Omental fat pad (tissue), 4 donors: ENCODE data around the gene CUTA. TPM values are rescaled to one million over a fixed set of nuclear protein-coding genes. Genes with fewer than 3 reads are reported as not detected.
"Not testable (repeated sequence)": the region's sequence is repeated elsewhere in the genome, so short reads cannot be mapped to it uniquely, and the experiment has no call there.

ENCODE experiments used
- ATAC-seq: fragments of 150-250 bp; one replicate; pipeline ENCODE4 v1.9.1; 2016; ENCODE audit warnings: mild to moderate bottlenecking, moderate library complexity; ENCODE audit not compliant: low FRiP score
- DNase-seq: peaks from one replicate; pipeline ENCODE4 v3.0.0-alpha.2; 2019; ENCODE audit warnings: low spot score
- small RNA-seq: library from RNA; depleted of rRNA; stranded (forward); fragments of <200 nt; gene quantifications from one replicate; pipeline ENCODE3, GENCODE V24; 2016
- total RNA-seq, 4 donors: library from RNA; depleted of rRNA; stranded (reverse); fragments of >200 nt; gene quantifications; one replicate each; pipeline ENCODE4 v1.1.0, GENCODE V29; 2016
- TF ChIP-seq, protein P1 (sequence below), 3 donors: fragments of 450-650 bp; IDR thresholded peaks; one replicate each; pipeline ENCODE4 v1.5.1; 2016 to 2017; ENCODE audit warnings: antibody characterized with exemption in 3 of 3, mild to moderate bottlenecking in 3 of 3, moderate library complexity in 2 of 3

Gene CUTA
- total RNA-seq, 4 donors from 2014 or later, result 57.1 to 107 (median 98.1) TPM

DNA sequence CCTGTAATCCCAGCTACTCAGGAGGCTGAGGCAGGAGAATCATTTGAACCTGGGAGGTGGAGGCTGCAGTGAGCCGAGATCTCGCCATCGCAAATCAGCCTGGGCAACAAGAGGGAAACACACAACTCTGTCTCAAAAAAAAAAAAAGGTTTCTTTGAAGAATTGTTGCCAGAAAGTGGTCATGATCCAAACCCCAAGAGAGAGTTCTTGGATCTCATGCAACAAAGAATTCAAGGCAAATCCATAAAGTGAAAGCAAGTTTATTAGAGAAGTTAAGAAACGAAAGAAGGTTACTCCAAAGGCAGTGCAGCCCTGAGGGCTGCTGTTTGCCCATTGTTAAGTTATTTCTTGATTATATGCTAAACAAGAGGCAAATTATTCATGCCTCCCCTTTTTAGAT lies 40.7 kb downstream of the CUTA start:
- TF ChIP-seq, protein P1, sequence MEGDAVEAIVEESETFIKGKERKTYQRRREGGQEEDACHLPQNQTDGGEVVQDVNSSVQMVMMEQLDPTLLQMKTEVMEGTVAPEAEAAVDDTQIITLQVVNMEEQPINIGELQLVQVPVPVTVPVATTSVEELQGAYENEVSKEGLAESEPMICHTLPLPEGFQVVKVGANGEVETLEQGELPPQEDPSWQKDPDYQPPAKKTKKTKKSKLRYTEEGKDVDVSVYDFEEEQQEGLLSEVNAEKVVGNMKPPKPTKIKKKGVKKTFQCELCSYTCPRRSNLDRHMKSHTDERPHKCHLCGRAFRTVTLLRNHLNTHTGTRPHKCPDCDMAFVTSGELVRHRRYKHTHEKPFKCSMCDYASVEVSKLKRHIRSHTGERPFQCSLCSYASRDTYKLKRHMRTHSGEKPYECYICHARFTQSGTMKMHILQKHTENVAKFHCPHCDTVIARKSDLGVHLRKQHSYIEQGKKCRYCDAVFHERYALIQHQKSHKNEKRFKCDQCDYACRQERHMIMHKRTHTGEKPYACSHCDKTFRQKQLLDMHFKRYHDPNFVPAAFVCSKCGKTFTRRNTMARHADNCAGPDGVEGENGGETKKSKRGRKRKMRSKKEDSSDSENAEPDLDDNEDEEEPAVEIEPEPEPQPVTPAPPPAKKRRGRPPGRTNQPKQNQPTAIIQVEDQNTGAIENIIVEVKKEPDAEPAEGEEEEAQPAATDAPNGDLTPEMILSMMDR (IDR thresholded peaks at IDR 0.05), result no peak
- ATAC-seq, result no peak

DNA sequence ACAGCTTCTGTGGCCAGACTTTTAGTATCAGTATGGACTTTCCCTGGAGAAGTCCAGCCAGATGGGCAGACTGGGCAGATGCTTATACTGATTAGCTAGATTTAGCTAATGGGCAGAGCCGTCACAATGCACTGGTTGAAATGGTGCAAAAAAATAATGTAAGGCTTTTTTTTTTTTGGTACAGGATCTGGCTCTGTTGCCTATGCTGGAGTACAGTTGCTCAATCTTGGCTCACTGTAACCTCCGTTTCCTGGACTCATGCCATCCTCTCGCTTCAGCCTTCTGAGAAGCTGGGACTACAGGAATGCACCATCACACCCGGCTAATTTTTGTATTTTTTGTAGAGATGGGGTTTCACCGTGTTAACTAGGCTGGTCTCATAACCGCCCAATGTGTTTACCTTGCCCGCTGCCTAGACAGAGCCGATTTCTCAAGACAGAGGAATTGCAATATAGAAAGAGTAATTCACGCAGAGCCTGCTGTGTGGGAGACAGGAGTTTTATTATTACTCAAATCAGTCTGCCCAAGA lies 42.7 kb downstream of the CUTA start:
- peak; percentile 68 for ATAC-seq
- no peak for DNase-seq
- TF ChIP-seq, protein P1 (IDR thresholded peaks at IDR 0.05), result no peak

More for the DNA sequence above, 40.7 kb downstream of the CUTA start:
- no peak for DNase-seq

DNA sequence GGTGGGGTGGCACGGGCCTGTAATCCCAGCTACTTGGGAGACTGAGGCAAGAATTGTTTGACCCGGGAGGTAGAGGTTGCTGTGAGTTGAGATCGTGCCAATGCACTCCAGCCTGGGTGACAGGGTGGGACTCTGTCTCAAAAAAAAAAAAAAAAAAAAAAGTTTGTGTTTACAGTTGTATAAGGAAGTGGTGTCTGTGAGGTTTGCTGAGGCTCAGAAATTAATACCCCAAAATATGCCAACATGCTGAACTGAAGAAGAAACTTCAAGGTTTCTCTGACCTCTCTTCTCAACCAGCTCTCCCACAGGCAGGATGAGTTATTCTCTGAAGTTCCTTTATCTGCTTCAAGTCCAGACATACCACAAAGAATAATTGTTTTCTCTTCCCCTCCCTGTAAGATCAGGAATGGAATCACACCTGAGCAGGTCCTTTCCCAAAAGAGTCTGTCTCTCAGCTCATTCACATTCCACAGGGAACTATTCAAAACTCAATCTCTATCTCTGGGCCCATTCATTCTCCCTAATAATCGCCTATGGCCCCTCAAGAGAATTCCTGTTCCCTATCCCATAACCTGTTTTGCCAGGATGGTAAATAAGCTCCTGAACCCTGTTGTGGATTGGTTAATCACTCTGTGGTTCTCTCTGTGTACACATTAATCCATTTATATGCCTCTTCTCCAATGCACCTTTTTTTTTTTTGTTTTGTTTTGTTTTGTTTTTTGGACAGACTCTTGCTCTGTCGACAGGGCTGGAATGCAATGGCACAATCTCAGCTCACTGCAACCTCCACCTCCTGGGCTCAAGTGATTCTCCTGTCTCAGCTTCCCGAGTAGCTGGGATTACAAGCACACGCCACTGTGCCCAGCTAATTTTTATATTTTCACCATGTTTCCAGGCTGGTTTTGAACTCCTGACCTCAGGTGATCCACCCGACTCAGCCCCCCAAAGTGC lies 43.7 kb downstream of the CUTA start:
- TF ChIP-seq, protein P1 (IDR thresholded peaks at IDR 0.05), result no peak
- ATAC-seq, result no peak
- DNase-seq, result no peak

DNA sequence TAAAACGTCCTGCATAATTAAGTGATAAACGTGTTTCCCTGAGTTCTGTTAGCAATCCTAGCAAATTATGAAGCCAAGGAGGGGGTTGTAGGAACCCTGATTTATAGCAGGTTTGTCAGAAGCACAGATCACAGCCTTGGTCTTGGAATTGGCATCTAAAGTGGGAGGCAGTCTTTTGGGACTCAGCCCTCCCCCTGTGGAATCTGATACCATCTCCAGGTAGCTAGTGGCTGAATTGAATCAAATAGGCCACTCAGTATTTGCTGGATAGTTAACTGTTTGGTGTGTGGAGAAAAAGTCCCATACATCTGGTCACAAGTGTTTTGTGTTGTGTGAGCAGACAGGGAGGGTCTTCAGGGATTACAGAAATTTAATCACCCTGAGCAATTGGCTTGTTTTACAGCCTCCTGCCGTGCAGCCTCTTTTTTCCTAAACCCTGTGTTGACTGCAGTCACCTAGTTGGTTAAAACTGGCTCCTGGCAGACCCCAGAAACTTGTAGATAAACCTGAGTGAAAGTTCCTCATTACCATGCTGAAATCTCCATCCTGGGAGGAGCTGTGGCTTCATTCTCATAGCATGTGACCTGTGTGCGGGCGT lies 45.3 kb downstream of the CUTA start:
- DNase-seq (no peak), ATAC-seq (no peak)
- TF ChIP-seq, protein P1 (IDR thresholded peaks at IDR 0.05), result no peak

DNA sequence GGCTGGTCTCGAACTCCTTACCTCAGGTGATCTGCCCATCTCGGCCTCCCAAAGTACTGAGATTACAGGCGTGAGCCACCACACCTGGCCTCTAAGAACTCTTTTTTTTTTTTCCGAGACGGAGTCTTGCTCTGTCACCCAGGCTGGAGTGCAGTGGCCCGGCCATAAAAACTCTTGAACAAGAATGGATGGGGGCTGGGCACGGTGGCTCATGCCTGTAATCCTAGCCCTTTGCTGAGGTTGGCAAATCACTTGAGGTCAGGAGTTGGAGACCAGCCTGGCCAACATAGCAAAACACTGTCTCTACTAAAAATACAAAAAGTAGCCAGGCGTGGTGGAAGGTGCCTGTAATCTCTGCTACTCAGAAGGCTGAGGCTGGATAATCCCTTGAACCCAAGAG lies 46.0 kb downstream of the CUTA start:
- not testable (repeated sequence) for DNase-seq, ATAC-seq

DNA sequence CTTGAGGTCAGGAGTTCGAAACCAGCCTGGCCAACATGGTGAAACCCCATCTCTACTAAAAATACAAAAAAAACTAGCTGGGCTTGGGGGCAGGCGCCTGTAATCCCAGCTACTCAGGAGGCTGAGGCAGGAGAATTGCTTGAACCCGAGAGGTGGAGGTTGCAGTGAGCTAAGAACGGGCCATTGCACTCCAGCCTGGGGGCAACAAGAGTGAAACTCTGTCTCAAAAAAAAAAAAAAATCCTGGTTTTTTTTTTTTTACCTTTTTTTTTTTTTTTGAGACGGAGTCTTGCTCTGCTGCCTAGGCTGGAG lies 50.2 kb downstream of the CUTA start:
- not testable (repeated sequence) for ATAC-seq

DNA sequence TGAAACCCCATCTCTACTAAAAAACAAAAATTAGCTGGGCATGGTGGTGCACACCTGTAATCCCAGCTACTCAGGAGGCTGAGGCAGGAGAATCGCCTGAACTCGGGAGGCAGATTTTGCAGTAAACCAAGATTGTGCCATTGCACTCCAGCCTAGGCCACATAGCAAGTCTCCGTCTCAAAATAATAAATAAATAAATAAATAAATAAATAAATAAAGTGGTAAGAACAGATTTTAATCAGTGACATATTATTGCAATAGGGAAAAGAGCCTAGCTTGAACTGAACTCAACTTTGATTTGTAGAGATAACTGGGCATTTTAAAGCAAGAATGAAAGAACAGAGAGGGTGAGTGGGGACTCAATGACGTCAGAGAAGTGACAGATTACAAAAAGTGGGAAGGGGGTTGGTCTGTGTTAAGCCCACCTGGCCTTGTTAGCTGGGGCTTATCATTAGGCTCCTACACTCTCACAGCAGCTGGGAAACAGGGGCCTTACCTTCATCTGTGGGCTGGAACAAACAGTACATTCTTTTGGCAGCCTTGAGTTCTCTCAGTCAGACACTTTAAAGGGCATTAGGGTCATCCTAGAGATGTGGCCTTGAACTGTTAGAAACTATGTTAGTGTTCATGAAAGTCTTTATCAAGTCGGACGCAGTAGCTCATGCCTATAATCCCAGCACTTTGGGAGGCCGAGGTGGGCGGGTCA lies 50.7 kb downstream of the CUTA start:
- TF ChIP-seq, protein P1 (IDR thresholded peaks at IDR 0.05), result no peak
- ATAC-seq, result no peak

More for the DNA sequence above, 50.2 kb downstream of the CUTA start:
- DNase-seq, result not testable (repeated sequence)

More for the DNA sequence above, 50.7 kb downstream of the CUTA start:
- DNase-seq, result no peak

Small RNA genes lying within 50 kb of the gene (small RNA-seq; reads per million reads assigned to genes)
- gene RPL35AP4 (not detected), gene ZBTB9 (not detected)

Other genes starting within 250 kb of the CUTA start
- gene COL11A2, start 225.6 kb downstream of the CUTA start, total RNA-seq, result 1 to 10 TPM in 1 of 4 donors, under 1 TPM in 3; 0.13 to 1.3 (median 0.53) TPM
- 10 to 100 TPM; 19.9 to 35.9 (median 22.7) TPM for gene RXRB, start 217.4 kb downstream of the CUTA start, total RNA-seq
- 10 to 100 TPM; 57.5 to 82.8 (median 70.1) TPM for gene SLC39A7, start 217.2 kb downstream of the CUTA start, total RNA-seq
- 10 to 100 TPM in 2 of 4 donors, 1 to 10 TPM in 2; 6.9 to 13.6 (median 11.0) TPM for gene HSD17B8, start 213.5 kb downstream of the CUTA start, total RNA-seq
- 10 to 100 TPM; 13.1 to 20.1 (median 15.7) TPM for gene RING1, start 209.6 kb downstream of the CUTA start, total RNA-seq
- 10 to 100 TPM; 20.2 to 54.5 (median 34.3) TPM for gene VPS52, start 146.2 kb downstream of the CUTA start, total RNA-seq
- 1,000 to 10,000 TPM; 2,708 to 4,129 (median 3,024) TPM for gene RPS18, start 146.0 kb downstream of the CUTA start, total RNA-seq
- 10 to 100 TPM in 1 of 4 donors, 1 to 10 TPM in 3; 6.7 to 15.9 (median 7.9) TPM for gene B3GALT4, start 141.0 kb downstream of the CUTA start, total RNA-seq
- 100 to 1,000 TPM in 1 of 4 donors, 10 to 100 TPM in 3; 49.7 to 103 (median 54.3) TPM for gene WDR46, start 128.9 kb downstream of the CUTA start, total RNA-seq
- 10 to 100 TPM; 16.0 to 30.8 (median 23.1) TPM for gene PFDN6, start 128.5 kb downstream of the CUTA start, total RNA-seq
- gene RGL2, start 119.2 kb downstream of the CUTA start, total RNA-seq, result 10 to 100 TPM; 28.7 to 81.2 (median 41.7) TPM
- gene TAPBP, start 104.0 kb downstream of the CUTA start, total RNA-seq, result 10 to 100 TPM; 50.2 to 90.5 (median 69.1) TPM
- 10 to 100 TPM; 10.7 to 15.3 (median 11.6) TPM for gene ZBTB22, start 100.4 kb downstream of the CUTA start, total RNA-seq
- 10 to 100 TPM; 33.4 to 65.2 (median 42.5) TPM for gene DAXX, start 95.1 kb downstream of the CUTA start, total RNA-seq
- 10 to 100 TPM in 1 of 4 donors, 1 to 10 TPM in 1, under 1 TPM in 2; 0.25 to 10.8 (median 3.1) TPM for gene KIFC1, start 26.3 kb downstream of the CUTA start, total RNA-seq
- gene PHF1, start 7.1 kb downstream of the CUTA start, total RNA-seq, result 10 to 100 TPM; 40.8 to 56.5 (median 48.9) TPM
- gene SYNGAP1, start 2.0 kb upstream of the CUTA start, total RNA-seq, result 10 to 100 TPM in 3 of 4 donors, 1 to 10 TPM in 1; 8.8 to 12.3 (median 10.3) TPM
- gene ZBTB9, start 36.5 kb upstream of the CUTA start, total RNA-seq, result 1 to 10 TPM; 1.4 to 8.6 (median 5.7) TPM
- gene BAK1, start 162.2 kb upstream of the CUTA start, total RNA-seq, result 10 to 100 TPM in 3 of 4 donors, 1 to 10 TPM in 1; 6.9 to 22.7 (median 10.9) TPM
- 10 to 100 TPM; 25.7 to 62.0 (median 35.9) TPM for gene ITPR3, start 203.2 kb upstream of the CUTA start, total RNA-seq